ENCODE measurements around the gene SIPA1L3. TPM values are rescaled to one million over a fixed set of nuclear protein-coding genes. Genes with fewer than 3 reads are reported as not detected.

SIPA1L3 gene
- total RNA-seq, 2 experiments from 2014 or later, result 15.5 to 17.7 TPM

DNA sequence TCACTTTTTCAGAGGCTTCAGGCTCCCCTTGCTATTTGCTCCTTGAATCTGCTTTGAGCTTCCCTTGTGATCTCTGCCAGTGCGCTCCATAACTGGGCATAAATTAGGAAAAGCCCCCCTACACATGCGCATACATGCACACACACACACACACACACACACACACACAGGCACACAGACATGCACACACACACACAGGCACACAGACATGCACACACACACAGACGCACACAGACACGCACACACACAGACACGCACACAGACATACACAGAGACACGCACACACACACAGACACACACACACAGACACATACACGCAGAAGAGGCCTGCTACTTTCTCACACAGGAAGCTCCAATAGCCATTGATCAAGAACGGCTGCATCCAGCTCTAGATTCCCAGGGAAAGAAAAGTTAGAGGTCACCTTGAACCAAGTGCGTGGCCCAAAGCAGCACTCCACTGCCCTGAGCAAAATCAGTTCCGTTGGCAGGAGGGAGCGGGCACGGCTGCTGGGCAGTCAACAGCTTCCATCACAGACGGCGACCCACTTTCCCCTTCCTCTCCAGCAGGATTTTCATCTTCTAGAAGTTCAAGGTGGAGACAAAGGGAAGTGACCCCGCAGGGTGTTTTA, 171.4 kb downstream of the SIPA1L3 start:
- H3K36me3 Mint-ChIP-seq (ENCODE audit: low read depth), result peaks cover 23% of the 10 kb centered on the region
- no peak overlapping the region for H3K4me3 Mint-ChIP-seq
- no peak overlapping the region for H3K4me3 ChIP-seq (ENCODE audit: low read length)
- no peaks in the 10 kb centered on the region for H3K4me1 Mint-ChIP-seq (ENCODE audit: low read depth)
- H3K27me3 Mint-ChIP-seq, result no peaks in the 10 kb centered on the region
- ATAC-seq (ENCODE audit: poor library complexity), result no peak
- intact Hi-C loops (cut with DNase I, micrococcal nuclease), result no loop called here
- TF ChIP-seq, protein P1, sequence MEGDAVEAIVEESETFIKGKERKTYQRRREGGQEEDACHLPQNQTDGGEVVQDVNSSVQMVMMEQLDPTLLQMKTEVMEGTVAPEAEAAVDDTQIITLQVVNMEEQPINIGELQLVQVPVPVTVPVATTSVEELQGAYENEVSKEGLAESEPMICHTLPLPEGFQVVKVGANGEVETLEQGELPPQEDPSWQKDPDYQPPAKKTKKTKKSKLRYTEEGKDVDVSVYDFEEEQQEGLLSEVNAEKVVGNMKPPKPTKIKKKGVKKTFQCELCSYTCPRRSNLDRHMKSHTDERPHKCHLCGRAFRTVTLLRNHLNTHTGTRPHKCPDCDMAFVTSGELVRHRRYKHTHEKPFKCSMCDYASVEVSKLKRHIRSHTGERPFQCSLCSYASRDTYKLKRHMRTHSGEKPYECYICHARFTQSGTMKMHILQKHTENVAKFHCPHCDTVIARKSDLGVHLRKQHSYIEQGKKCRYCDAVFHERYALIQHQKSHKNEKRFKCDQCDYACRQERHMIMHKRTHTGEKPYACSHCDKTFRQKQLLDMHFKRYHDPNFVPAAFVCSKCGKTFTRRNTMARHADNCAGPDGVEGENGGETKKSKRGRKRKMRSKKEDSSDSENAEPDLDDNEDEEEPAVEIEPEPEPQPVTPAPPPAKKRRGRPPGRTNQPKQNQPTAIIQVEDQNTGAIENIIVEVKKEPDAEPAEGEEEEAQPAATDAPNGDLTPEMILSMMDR (IDR thresholded peaks at IDR 0.05), result no peak
- no peak for DNase-seq
- H3K27ac ChIP-seq (ENCODE audit: low read depth in 1 of 2, low read length in 2 of 2), result no peak overlapping the region
- CTCF ChIA-PET, result no interaction called here
- peaks cover 8% of the 10 kb centered on the region for H3K36me3 ChIP-seq (ENCODE audit: insufficient read depth, low read length)
- H3K9me3 ChIP-seq (ENCODE audit: control insufficient read depth in 1 of 2, insufficient read depth in 1 of 2, low read length in 2 of 2), result peaks cover 0 to 7% of the 10 kb centered on the region in 2 experiments
- H3K9me3 Mint-ChIP-seq, result no peaks in the 10 kb centered on the region
- H3K27ac Mint-ChIP-seq, result no peak overlapping the region
- POLR2A ChIA-PET, result no interaction called here
- H3K27me3 ChIP-seq (ENCODE audit: control insufficient read depth in 1 of 2, insufficient read depth in 2 of 2, low read length in 2 of 2), result no peaks in the 10 kb centered on the region
- no peaks in the 10 kb centered on the region for H3K4me1 ChIP-seq (ENCODE audit: insufficient read depth, low read length)

DNA sequence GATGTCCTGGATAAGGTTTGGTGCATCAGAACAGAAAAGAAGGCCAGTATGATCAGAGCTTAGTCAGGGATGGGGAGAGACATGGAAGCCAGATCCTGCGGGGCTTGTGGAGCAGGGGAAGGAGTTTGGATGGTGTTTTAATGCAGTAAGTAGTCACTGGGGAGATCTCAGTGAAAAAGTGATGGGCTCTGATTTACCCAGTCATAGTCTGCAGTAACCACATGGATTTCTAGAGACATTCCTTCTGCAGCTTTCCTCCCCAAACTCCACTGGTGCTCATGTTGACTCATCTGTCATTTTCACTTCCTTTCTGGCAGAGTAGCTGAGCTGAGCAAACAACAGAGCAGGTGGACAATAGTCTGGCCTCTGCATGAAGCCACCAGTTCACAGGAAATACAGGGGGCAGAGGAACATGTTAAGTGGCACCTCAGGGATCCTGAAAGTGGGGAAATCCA, 172.9 kb downstream of the SIPA1L3 start:
- Histone ChIP-seq H3K4me3 (ENCODE audit: low read length) (no peak overlapping the region), H3K4me1 (ENCODE audit: insufficient read depth, low read length) (no peaks in the 10 kb centered on the region), H3K27me3 (ENCODE audit: control insufficient read depth in 1 of 2, insufficient read depth in 2 of 2, low read length in 2 of 2) (no peaks in the 10 kb centered on the region), H3K9me3 (ENCODE audit: control insufficient read depth in 1 of 2, insufficient read depth in 1 of 2, low read length in 2 of 2) (peaks cover 0 to 7% of the 10 kb centered on the region in 2 experiments), H3K27ac (ENCODE audit: low read depth in 1 of 2, low read length in 2 of 2) (no peak overlapping the region), H3K36me3 (ENCODE audit: insufficient read depth, low read length) (peaks cover 8% of the 10 kb centered on the region)
- ChIA-PET POLR2A (no interaction called here), CTCF (no interaction called here)
- DNase-seq (peak in 1 of 14 experiments; percentile 19), ATAC-seq (ENCODE audit: poor library complexity) (no peak)
- H3K9me3 Mint-ChIP-seq, result no peaks in the 10 kb centered on the region
- intact Hi-C loops (cut with DNase I, micrococcal nuclease), result no loop called here
- H3K27ac Mint-ChIP-seq, result no peak overlapping the region
- peaks cover 24% of the 10 kb centered on the region for H3K36me3 Mint-ChIP-seq (ENCODE audit: low read depth)
- no peak overlapping the region for H3K4me3 Mint-ChIP-seq
- TF ChIP-seq, protein P1 (IDR thresholded peaks at IDR 0.05), result no peak
- no peaks in the 10 kb centered on the region for H3K27me3 Mint-ChIP-seq
- H3K4me1 Mint-ChIP-seq (ENCODE audit: low read depth), result no peaks in the 10 kb centered on the region

DNA sequence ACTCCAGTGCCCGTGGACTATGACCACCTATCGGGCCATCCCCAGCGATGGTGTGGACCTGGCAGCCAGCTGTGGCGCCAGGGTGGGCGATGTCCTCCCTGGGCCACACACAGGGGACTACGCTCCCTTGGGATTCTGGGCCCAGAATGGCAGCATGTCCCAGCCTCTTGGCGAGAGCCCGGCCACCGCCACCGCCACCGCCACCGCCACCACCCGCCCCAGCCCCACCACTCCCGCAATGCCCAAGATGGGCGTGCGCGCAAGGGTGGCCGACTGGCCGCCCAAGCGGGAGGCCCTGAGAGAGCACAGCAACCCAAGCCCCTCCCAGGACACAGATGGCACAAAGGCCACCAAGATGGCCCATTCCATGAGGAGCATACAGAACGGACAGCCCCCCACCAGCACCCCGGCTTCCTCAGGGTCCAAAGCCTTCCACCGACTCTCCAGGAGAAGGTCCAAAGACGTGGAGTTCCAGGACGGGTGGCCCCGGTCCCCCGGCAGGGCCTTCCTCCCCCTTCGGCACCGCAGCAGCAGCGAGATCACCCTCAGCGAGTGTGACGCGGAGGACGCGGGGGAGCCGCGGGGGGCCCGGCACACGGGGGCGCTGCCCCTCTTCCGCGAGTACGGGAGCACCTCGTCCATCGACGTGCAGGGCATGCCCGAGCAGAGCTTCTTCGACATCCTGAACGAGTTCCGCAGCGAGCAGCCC, 174.7 kb downstream of the SIPA1L3 start:
- no peaks in the 10 kb centered on the region for H3K4me1 Mint-ChIP-seq (ENCODE audit: low read depth)
- H3K9me3 Mint-ChIP-seq, result no peaks in the 10 kb centered on the region
- peaks cover 21% of the 10 kb centered on the region for H3K36me3 Mint-ChIP-seq (ENCODE audit: low read depth)
- Histone ChIP-seq H3K27me3 (ENCODE audit: control insufficient read depth in 1 of 2, insufficient read depth in 2 of 2, low read length in 2 of 2) (no peaks in the 10 kb centered on the region), H3K36me3 (ENCODE audit: insufficient read depth, low read length) (peaks cover 8% of the 10 kb centered on the region), H3K4me3 (ENCODE audit: low read length) (no peak overlapping the region), H3K27ac (ENCODE audit: low read depth in 1 of 2, low read length in 2 of 2) (no peak overlapping the region), H3K4me1 (ENCODE audit: insufficient read depth, low read length) (no peaks in the 10 kb centered on the region), H3K9me3 (ENCODE audit: control insufficient read depth in 1 of 2, insufficient read depth in 1 of 2, low read length in 2 of 2) (no peaks in the 10 kb centered on the region)
- ATAC-seq (ENCODE audit: poor library complexity), result no peak
- no peak for DNase-seq
- no peak overlapping the region for H3K27ac Mint-ChIP-seq
- no peak overlapping the region for H3K4me3 Mint-ChIP-seq
- CTCF ChIA-PET, result no interaction called here
- intact Hi-C loops (cut with DNase I, micrococcal nuclease), result no loop called here
- POLR2A ChIA-PET, result no interaction called here
- TF ChIP-seq, protein P1 (IDR thresholded peaks at IDR 0.05), result no peak
- H3K27me3 Mint-ChIP-seq, result no peaks in the 10 kb centered on the region
